PC-3 (cell line): ENCODE data around the gene USP30. TPM values are rescaled to one million over a fixed set of nuclear protein-coding genes. Genes with fewer than 3 reads are reported as not detected.

Source experiments
- ATAC-seq: fragments of 200-7000 bp; cut with Tn5 transposase; 2 replicates; pipeline ENCODE4 v1.9.1; 2020; ENCODE audit warnings: mild to moderate bottlenecking, moderate library complexity
- BruUV-seq: library from RNA; stranded (reverse); fragments of 400-500 nt; replicated peaks from 2 replicates; lab custom pipeline; 2021; lab: Mats Ljungman, UMichigan
- CTCF ChIA-PET: fragments of 300-600 bp; sonication (Branson Sonifier 250); formaldehyde crosslinking; loops from one replicate; lab custom pipeline; 2022; ENCODE audit warnings: antibody characterized with exemption; lab: Charles Lee
- POLR2A ChIA-PET: fragments of 300-600 bp; sonication (Branson Sonifier 250); formaldehyde crosslinking; loops from one replicate; lab custom pipeline; 2022; ENCODE audit warnings: antibody characterized with exemption; ENCODE audit not compliant: unreplicated experiment; lab: Charles Lee
- DNase-seq: peaks from one replicate; pipeline ENCODE4 v3.0.0-alpha.2; 2015
- H2AFZ ChIP-seq: fragments of 300-600 bp; sonication (generic); 2 replicates; pipeline ENCODE4 v1.6.0; 2016; ENCODE audit warnings: antibody characterized with exemption, low read length
- H3F3A ChIP-seq: fragments of 300-600 bp; sonication (generic); one replicate; pipeline ENCODE4 v1.6.0; 2017; ENCODE audit warnings: antibody characterized with exemption, low read length, control low read depth, mild to moderate bottlenecking; ENCODE audit not compliant: unreplicated experiment
- H3K27ac ChIP-seq: fragments of 300-600 bp; sonication (generic); 2 replicates; pipeline ENCODE4 v1.5.1; 2016; ENCODE audit warnings: mild to moderate bottlenecking, low read length
- H3K27me3 ChIP-seq: fragments of 300-600 bp; sonication (generic); 2 replicates; pipeline ENCODE4 v1.6.1; 2016; ENCODE audit warnings: low read length, mixed read lengths
- H3K36me3 ChIP-seq: fragments of 300-600 bp; sonication (generic); 2 replicates; pipeline ENCODE4 v1.6.1; 2016; ENCODE audit warnings: low read depth, mixed run types, low read length, mixed read lengths
- H3K4me1 ChIP-seq: fragments of 300-600 bp; sonication (generic); 2 replicates; pipeline ENCODE4 v1.5.1; 2016; ENCODE audit warnings: low read length; ENCODE audit not compliant: insufficient read depth
- H3K4me2 ChIP-seq: fragments of 300-600 bp; sonication (generic); 2 replicates; pipeline ENCODE4 v1.6.0; 2016; ENCODE audit warnings: low read length
- H3K4me3 ChIP-seq: fragments of 300-600 bp; sonication (generic); 2 replicates; pipeline ENCODE4 v1.5.1; 2016; ENCODE audit warnings: mild to moderate bottlenecking, low read length, mixed read lengths
- H3K79me2 ChIP-seq: fragments of 300-600 bp; sonication (generic); 2 replicates; pipeline ENCODE4 v1.6.1; 2017; ENCODE audit warnings: low read length, mixed read lengths
- H3K9ac ChIP-seq: fragments of 300-600 bp; sonication (generic); 2 replicates; pipeline ENCODE4 v1.6.0; 2016; ENCODE audit warnings: mild to moderate bottlenecking, low read length
- H3K9me2 ChIP-seq: fragments of 300-600 bp; sonication (generic); replicated peaks from 2 replicates; pipeline ENCODE4 v1.6.1; 2016; ENCODE audit warnings: mixed run types, low read length, mixed read lengths
- H3K9me3 ChIP-seq: fragments of 300-600 bp; sonication (generic); 2 replicates; pipeline ENCODE4 v1.6.1; 2016; ENCODE audit warnings: low read length, mixed read lengths
- H4K20me1 ChIP-seq: fragments of 300-600 bp; sonication (generic); 2 replicates; pipeline ENCODE4 v1.6.1; 2016; ENCODE audit warnings: low read length, mixed read lengths
- CTCF ChIP-seq: fragments of 300-600 bp; sonication (generic); conservative IDR thresholded peaks from 2 replicates; pipeline ENCODE4 v1.5.1; 2017; ENCODE audit warnings: antibody characterized with exemption, low read depth, mild to moderate bottlenecking, low read length
- EZH2 ChIP-seq: fragments of 300-600 bp; sonication (generic); IDR thresholded peaks from one replicate; pipeline ENCODE4 v1.6.1; 2017; ENCODE audit warnings: antibody characterized with exemption, mild to moderate bottlenecking, low read length; ENCODE audit not compliant: unreplicated experiment
- EZH2phosphoT487 ChIP-seq: fragments of 300-600 bp; sonication (generic); IDR thresholded peaks from 2 replicates; pipeline ENCODE4 v1.6.1; 2018; ENCODE audit warnings: mild to moderate bottlenecking, antibody characterized with exemption, low read length, borderline replicate concordance
- intact Hi-C: fragments of 100-400 bp; cut with micrococcal nuclease; formaldehyde crosslinking; loops from 2 replicates; pipeline ENCODE4 v1.9.0; 2023
- total RNA-seq: library from RNA; depleted of rRNA; stranded (reverse); fragments of >200 nt; gene quantifications from 2 replicates; pipeline ENCODE4 v1.2.3, GENCODE V29; 2014

Gene USP30
- total RNA-seq, 1 experiment from 2014 or later, result 13.6 TPM

- no TSS peak for BruUV-seq
- CTCF ChIA-PET, result no interaction called here
These were observed 23.0 kb upstream of the USP30 start for GRCh38 chr12:109029411-109029810.

GRCh38 chr12:109033239-109034196 lies 18.9 kb upstream of the USP30 start:
- H3K79me2 ChIP-seq, result no peaks in the 10 kb centered on the region
- no peaks in the 10 kb centered on the region for H3F3A ChIP-seq
- CTCF ChIA-PET, result no interaction called here
- peak; percentile 72 for ATAC-seq
- no peaks in the 10 kb centered on the region for H4K20me1 ChIP-seq
- no peak overlapping the region for H3K4me2 ChIP-seq
- H3K9me3 ChIP-seq, result peaks cover 5% of the 10 kb centered on the region; the same call in 1 of the 2 replicates
- no TSS peak for BruUV-seq
- no peaks in the 10 kb centered on the region for H3K36me3 ChIP-seq
- no peak overlapping the region for H3K27ac ChIP-seq
- POLR2A ChIA-PET, result no interaction called here
- no peak overlapping the region for H3K9ac ChIP-seq
- TF ChIP-seq EZH2 (no peak), EZH2phosphoT487 (no peak), CTCF (no peak)
- no peak for DNase-seq
- no peaks in the 10 kb centered on the region for H3K9me2 ChIP-seq
- H3K4me1 ChIP-seq, result no peaks in the 10 kb centered on the region
- no peak overlapping the region for H3K4me3 ChIP-seq
- peaks cover 28% of the 10 kb centered on the region for H3K27me3 ChIP-seq
- H2AFZ ChIP-seq, result no peak overlapping the region
- intact Hi-C loops, result no loop called here

More at GRCh38 chr12:109029411-109029810, 23.0 kb upstream of the USP30 start:
- Histone ChIP-seq H4K20me1 (no peaks in the 10 kb centered on the region), H3K9me2 (no peaks in the 10 kb centered on the region), H3K27me3 (peaks cover 28% of the 10 kb centered on the region), H3K79me2 (no peaks in the 10 kb centered on the region), H3K36me3 (no peaks in the 10 kb centered on the region), H3K9me3 (no peaks in the 10 kb centered on the region), H3F3A (no peaks in the 10 kb centered on the region), H3K27ac (no peak overlapping the region), H3K4me1 (0 out of 2 replicates have a peak, but pooled peaks cover 6% of the 10 kb centered on the region), H3K4me2 (no peak overlapping the region), H2AFZ (no peak overlapping the region), H3K4me3 (no peak overlapping the region), H3K9ac (no peak overlapping the region)
- TF ChIP-seq EZH2phosphoT487 (no peak), EZH2 (no peak), CTCF (no peak)
- no peak for DNase-seq
- intact Hi-C loops, result no loop called here
- ATAC-seq, result no peak
- POLR2A ChIA-PET, result no interaction called here

- Histone ChIP-seq H3K9me3 (peaks cover 5% of the 10 kb centered on the region; the same call in 1 of the 2 replicates), H2AFZ (no peak overlapping the region), H3K4me2 (no peak overlapping the region), H3K9ac (no peak overlapping the region), H3K4me3 (no peak overlapping the region), H3K27me3 (peaks cover 2% of the 10 kb centered on the region; the same call in 1 of the 2 replicates), H3F3A (no peaks in the 10 kb centered on the region), H3K9me2 (no peaks in the 10 kb centered on the region), H4K20me1 (no peaks in the 10 kb centered on the region), H3K36me3 (no peaks in the 10 kb centered on the region), H3K27ac (no peak overlapping the region), H3K79me2 (no peaks in the 10 kb centered on the region), H3K4me1 (no peaks in the 10 kb centered on the region)
- TF ChIP-seq CTCF (no peak), EZH2 (no peak), EZH2phosphoT487 (no peak)
- POLR2A ChIA-PET, result no interaction called here
- intact Hi-C loops, result no loop called here
- ATAC-seq (no peak), DNase-seq (no peak)
- CTCF ChIA-PET, result no interaction called here
- no TSS peak for BruUV-seq
These were observed 15.4 kb upstream of the USP30 start for GRCh38 chr12:109036975-109037374.
